GM23338 (cell line): ENCODE data around the gene CHST11. TPM values are rescaled to one million over a fixed set of nuclear protein-coding genes. Genes with fewer than 3 reads are reported as not detected.

ENCODE experiments used
- ATAC-seq: fragments of 200-7000 bp; cut with Tn5 transposase; 3 replicates; pipeline ENCODE4 v1.9.1; 2020
- DNase-seq: peaks from one replicate; pipeline ENCODE4 v3.0.0-alpha.2; 2015; ENCODE audit warnings: low spot score
- H2AFZ ChIP-seq: fragments of 200-600 bp; sonication (generic); 2 replicates; pipeline ENCODE4 v1.8.0; 2016; ENCODE audit warnings: antibody characterized with exemption, mild to moderate bottlenecking, moderate library complexity
- H3F3A ChIP-seq: fragments of 200-600 bp; sonication (generic); replicated peaks from 2 replicates; pipeline ENCODE4 v1.8.0; 2017; ENCODE audit warnings: antibody characterized with exemption, mixed run types, low read depth
- H3K27ac ChIP-seq: fragments of 200-600 bp; sonication (generic); 2 replicates; pipeline ENCODE4 v1.6.1; 2016; ENCODE audit warnings: low read depth
- H3K27me3 ChIP-seq: fragments of 200-600 bp; sonication (generic); 2 replicates; pipeline ENCODE4 v1.8.0; 2016; ENCODE audit warnings: mild to moderate bottlenecking, mixed run types, moderate library complexity; ENCODE audit not compliant: insufficient read depth
- H3K36me3 ChIP-seq: fragments of 200-600 bp; sonication (generic); 2 replicates; pipeline ENCODE4 v1.8.0; 2016; ENCODE audit warnings: mild to moderate bottlenecking; ENCODE audit not compliant: insufficient read depth
- H3K4me1 ChIP-seq: fragments of 200-600 bp; sonication (generic); 2 replicates; pipeline ENCODE4 v1.8.0; 2016; ENCODE audit warnings: mild to moderate bottlenecking, moderate library complexity; ENCODE audit not compliant: insufficient read depth
- H3K4me2 ChIP-seq: fragments of 200-600 bp; sonication (generic); 2 replicates; pipeline ENCODE4 v1.7.1; 2017; ENCODE audit warnings: mixed run types
- H3K4me3 ChIP-seq: fragments of 200-600 bp; sonication (generic); 2 replicates; pipeline ENCODE4 v1.6.1; 2016; ENCODE audit warnings: mixed run types
- H3K79me2 ChIP-seq: fragments of 200-600 bp; sonication (generic); replicated peaks from 2 replicates; pipeline ENCODE4 v1.8.0; 2017; ENCODE audit warnings: mild to moderate bottlenecking; ENCODE audit not compliant: insufficient read depth
- H3K9me2 ChIP-seq: fragments of 200-600 bp; sonication (generic); 2 replicates; pipeline ENCODE4 v1.8.0; 2017; ENCODE audit not compliant: insufficient read depth
- H4K20me1 ChIP-seq: fragments of 200-600 bp; sonication (generic); replicated peaks from 2 replicates; pipeline ENCODE4 v1.8.0; 2017; ENCODE audit warnings: mild to moderate bottlenecking; ENCODE audit not compliant: insufficient read depth
- H3K27ac Mint-ChIP-seq: 2 replicates; pipeline ENCODE4 v1.8.0; 2020; ENCODE audit warnings: inconsistent platforms, mild to moderate bottlenecking, moderate library complexity, mixed read lengths
- H3K27me3 Mint-ChIP-seq: 3 replicates; pipeline ENCODE4 v1.8.0; 2022; ENCODE audit warnings: low read depth, mild to moderate bottlenecking, moderate library complexity, mixed read lengths, inconsistent platforms; ENCODE audit not compliant: insufficient read depth, poor library complexity
- H3K36me3 Mint-ChIP-seq: 3 replicates; pipeline ENCODE4 v1.8.0; 2021; ENCODE audit warnings: low read depth, mild to moderate bottlenecking, inconsistent platforms, moderate library complexity, mixed read lengths
- H3K4me1 Mint-ChIP-seq: 3 replicates; pipeline ENCODE4 v1.8.0; 2020; ENCODE audit warnings: mild to moderate bottlenecking, inconsistent platforms, mixed read lengths
- H3K4me3 Mint-ChIP-seq: 3 replicates; pipeline ENCODE4 v1.8.0; 2021; ENCODE audit warnings: moderate library complexity, mild to moderate bottlenecking, inconsistent platforms, mixed read lengths
- H3K9me3 Mint-ChIP-seq: 3 replicates; pipeline ENCODE4 v1.8.0; 2020; ENCODE audit warnings: moderate library complexity, mild to moderate bottlenecking, inconsistent platforms, mixed read lengths
- CREB1 ChIP-seq: fragments of 250-450 bp; sonication (Bioruptor Pico); IDR thresholded peaks from 2 replicates; pipeline ENCODE4 v1.5.0; 2020; ENCODE audit warnings: low read depth, mild to moderate bottlenecking, moderate library complexity
- CTCF ChIP-seq, 2 experiments: fragments of 200-600 bp in 1 of 2; sonication (generic) in 1 of 2; conservative IDR thresholded peaks; 2 replicates each; pipeline versions ENCODE4 v1.5.1 to v1.6.1; 2016 to 2017; ENCODE audit warnings: antibody characterized with exemption in 2 of 2, low read depth in 2 of 2, mild to moderate bottlenecking in 2 of 2, moderate library complexity in 1 of 2
- ETS1 ChIP-seq: IDR thresholded peaks from 2 replicates; pipeline ENCODE4 v1.6.1; 2016; ENCODE audit warnings: antibody characterized with exemption
- EZH2 ChIP-seq: fragments of 200-600 bp; sonication (generic); IDR thresholded peaks from one replicate; pipeline ENCODE4 v1.8.0; 2017; ENCODE audit warnings: antibody characterized with exemption, mild to moderate bottlenecking, low read depth; ENCODE audit not compliant: unreplicated experiment
- JUNB ChIP-seq: IDR thresholded peaks from one replicate; pipeline ENCODE4 v1.6.1; 2016; ENCODE audit warnings: antibody characterized with exemption; ENCODE audit not compliant: unreplicated experiment
- NANOG ChIP-seq: IDR thresholded peaks from 2 replicates; pipeline ENCODE4 v1.6.1; 2016; ENCODE audit warnings: antibody characterized with exemption, borderline replicate concordance
- POLR2AphosphoS5 ChIP-seq: IDR thresholded peaks from 2 replicates; pipeline ENCODE4 v1.6.1; 2016; ENCODE audit warnings: antibody characterized with exemption, low read depth
- REST ChIP-seq: IDR thresholded peaks from one replicate; pipeline ENCODE4 v1.6.1; 2018; ENCODE audit warnings: antibody characterized with exemption; ENCODE audit not compliant: unreplicated experiment
- STAT1 ChIP-seq: IDR thresholded peaks from one replicate; pipeline ENCODE4 v1.6.1; 2016; ENCODE audit warnings: antibody characterized with exemption; ENCODE audit not compliant: unreplicated experiment
- ZNF114 ChIP-seq: fragments of 250-450 bp; sonication (Bioruptor Pico); IDR thresholded peaks from 2 replicates; pipeline ENCODE4 v1.5.0; 2020; ENCODE audit warnings: mild to moderate bottlenecking, moderate library complexity
- ZNF331 ChIP-seq: fragments of 250-450 bp; sonication (Bioruptor Pico); IDR thresholded peaks from 2 replicates; pipeline ENCODE4 v1.5.0; 2020; ENCODE audit warnings: low read depth, mild to moderate bottlenecking, moderate library complexity
- polyA plus RNA-seq: library from polyadenylated mRNA; unstranded; fragments of >200 nt; fragmentation: Nextera tagmentation; extraction: Ambion mirVana; gene quantifications from 2 replicates; pipeline ENCODE4 v1.2.1, GENCODE V29; 2016
- total RNA-seq: library from RNA; depleted of rRNA; stranded (reverse); fragments of >200 nt; shearing (Covaris generic); gene quantifications from 2 replicates; pipeline ENCODE4 v1.2.3, GENCODE V29; 2014
- TF ChIP-seq, protein P1 (sequence below): fragments of 250-450 bp; sonication (Bioruptor Pico); IDR thresholded peaks from 2 replicates; pipeline ENCODE4 v1.5.0; 2020; ENCODE audit warnings: mild to moderate bottlenecking, moderate library complexity

CHST11 gene
- total and polyA plus RNA-seq, 2 experiments from 2014 or later = 7.7 to 25.7 TPM

DNA sequence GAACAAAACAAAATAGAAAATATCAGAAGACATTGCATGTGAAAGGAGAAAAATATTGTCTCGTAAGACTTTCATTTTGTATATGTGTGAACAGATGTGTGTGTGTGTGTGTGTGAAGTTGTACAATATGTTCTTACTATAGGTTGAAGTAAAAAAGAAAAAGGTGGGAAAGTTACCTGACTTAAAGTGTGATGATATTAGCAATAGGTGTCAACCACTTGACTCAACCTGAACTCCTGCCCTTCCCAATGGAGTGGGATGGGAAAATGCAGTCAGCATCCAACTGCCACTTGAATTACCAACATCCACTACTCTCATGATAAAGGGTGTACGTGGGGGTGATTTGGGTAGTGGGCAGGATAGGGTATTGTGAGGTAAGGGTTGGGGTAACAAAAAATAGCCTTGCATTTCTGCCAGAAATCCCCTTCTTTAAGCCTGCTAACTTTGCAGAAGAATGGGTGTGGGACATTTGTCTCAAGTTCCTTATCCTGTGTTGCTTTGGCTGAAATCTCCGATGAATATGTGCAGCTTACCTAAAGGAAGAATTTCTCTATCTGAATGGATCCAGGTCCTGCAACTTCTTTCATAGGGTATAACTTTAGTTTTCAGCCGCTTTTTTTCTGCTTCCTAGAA is 181.6 kb downstream of the CHST11 start:
- Histone ChIP-seq H2AFZ (no peak overlapping the region), H3K36me3 (no peaks in the 10 kb centered on the region), H3K4me2 (no peak overlapping the region), H4K20me1 (no peaks in the 10 kb centered on the region), H3K79me2 (no peaks in the 10 kb centered on the region), H3K27me3 (no peaks in the 10 kb centered on the region), H3K9me2 (0 out of 2 replicates have a peak, but pooled peaks cover 5% of the 10 kb centered on the region), H3K4me1 (no peaks in the 10 kb centered on the region), H3F3A (no peaks in the 10 kb centered on the region), H3K27ac (no peak overlapping the region), H3K4me3 (no peak overlapping the region)
- Mint-ChIP-seq H3K36me3 (peaks cover 15% of the 10 kb centered on the region; the same call in 2 of the 3 replicates), H3K4me3 (no peak overlapping the region), H3K4me1 (peaks cover 3% of the 10 kb centered on the region; the same call in 2 of the 3 replicates), H3K9me3 (peaks cover 10% of the 10 kb centered on the region; the same call in 2 of the 3 replicates), H3K27ac (no peak overlapping the region), H3K27me3 (peaks cover 5% of the 10 kb centered on the region)
- TF ChIP-seq, protein P1, sequence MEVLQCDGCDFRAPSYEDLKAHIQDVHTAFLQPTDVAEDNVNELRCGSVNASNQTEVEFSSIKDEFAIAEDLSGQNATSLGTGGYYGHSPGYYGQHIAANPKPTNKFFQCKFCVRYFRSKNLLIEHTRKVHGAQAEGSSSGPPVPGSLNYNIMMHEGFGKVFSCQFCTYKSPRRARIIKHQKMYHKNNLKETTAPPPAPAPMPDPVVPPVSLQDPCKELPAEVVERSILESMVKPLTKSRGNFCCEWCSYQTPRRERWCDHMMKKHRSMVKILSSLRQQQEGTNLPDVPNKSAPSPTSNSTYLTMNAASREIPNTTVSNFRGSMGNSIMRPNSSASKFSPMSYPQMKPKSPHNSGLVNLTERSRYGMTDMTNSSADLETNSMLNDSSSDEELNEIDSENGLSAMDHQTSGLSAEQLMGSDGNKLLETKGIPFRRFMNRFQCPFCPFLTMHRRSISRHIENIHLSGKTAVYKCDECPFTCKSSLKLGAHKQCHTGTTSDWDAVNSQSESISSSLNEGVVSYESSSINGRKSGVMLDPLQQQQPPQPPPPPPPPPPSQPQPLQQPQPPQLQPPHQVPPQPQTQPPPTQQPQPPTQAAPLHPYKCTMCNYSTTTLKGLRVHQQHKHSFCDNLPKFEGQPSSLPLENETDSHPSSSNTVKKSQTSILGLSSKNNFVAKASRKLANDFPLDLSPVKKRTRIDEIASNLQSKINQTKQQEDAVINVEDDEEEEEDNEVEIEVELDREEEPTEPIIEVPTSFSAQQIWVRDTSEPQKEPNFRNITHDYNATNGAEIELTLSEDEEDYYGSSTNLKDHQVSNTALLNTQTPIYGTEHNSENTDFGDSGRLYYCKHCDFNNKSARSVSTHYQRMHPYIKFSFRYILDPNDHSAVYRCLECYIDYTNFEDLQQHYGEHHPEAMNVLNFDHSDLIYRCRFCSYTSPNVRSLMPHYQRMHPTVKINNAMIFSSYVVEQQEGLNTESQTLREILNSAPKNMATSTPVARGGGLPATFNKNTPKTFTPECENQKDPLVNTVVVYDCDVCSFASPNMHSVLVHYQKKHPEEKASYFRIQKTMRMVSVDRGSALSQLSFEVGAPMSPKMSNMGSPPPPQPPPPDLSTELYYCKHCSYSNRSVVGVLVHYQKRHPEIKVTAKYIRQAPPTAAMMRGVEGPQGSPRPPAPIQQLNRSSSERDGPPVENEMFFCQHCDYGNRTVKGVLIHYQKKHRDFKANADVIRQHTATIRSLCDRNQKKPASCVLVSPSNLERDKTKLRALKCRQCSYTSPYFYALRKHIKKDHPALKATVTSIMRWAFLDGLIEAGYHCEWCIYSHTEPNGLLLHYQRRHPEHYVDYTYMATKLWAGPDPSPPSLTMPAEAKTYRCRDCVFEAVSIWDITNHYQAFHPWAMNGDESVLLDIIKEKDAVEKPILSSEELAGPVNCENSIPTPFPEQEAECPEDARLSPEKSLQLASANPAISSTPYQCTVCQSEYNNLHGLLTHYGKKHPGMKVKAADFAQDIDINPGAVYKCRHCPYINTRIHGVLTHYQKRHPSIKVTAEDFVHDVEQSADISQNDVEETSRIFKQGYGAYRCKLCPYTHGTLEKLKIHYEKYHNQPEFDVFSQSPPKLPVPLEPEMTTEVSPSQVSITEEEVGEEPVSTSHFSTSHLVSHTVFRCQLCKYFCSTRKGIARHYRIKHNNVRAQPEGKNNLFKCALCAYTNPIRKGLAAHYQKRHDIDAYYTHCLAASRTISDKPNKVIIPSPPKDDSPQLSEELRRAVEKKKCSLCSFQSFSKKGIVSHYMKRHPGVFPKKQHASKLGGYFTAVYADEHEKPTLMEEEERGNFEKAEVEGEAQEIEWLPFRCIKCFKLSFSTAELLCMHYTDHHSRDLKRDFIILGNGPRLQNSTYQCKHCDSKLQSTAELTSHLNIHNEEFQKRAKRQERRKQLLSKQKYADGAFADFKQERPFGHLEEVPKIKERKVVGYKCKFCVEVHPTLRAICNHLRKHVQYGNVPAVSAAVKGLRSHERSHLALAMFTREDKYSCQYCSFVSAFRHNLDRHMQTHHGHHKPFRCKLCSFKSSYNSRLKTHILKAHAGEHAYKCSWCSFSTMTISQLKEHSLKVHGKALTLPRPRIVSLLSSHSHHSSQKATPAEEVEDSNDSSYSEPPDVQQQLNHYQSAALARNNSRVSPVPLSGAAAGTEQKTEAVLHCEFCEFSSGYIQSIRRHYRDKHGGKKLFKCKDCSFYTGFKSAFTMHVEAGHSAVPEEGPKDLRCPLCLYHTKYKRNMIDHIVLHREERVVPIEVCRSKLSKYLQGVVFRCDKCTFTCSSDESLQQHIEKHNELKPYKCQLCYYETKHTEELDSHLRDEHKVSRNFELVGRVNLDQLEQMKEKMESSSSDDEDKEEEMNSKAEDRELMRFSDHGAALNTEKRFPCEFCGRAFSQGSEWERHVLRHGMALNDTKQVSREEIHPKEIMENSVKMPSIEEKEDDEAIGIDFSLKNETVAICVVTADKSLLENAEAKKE (CRISPR knock-in tag) = no peak
- TF ChIP-seq ZNF331 (CRISPR knock-in tag) (no peak), CREB1 (CRISPR knock-in tag) (no peak), REST (no peak), ZNF114 (CRISPR knock-in tag) (no peak), NANOG (no peak), EZH2 (no peak), CTCF (conservative IDR thresholded peaks at IDR 0.05; ENCODE audit: low read depth in 2 of 2) (no peak), POLR2AphosphoS5 (no peak), STAT1 (no peak), ETS1 (no peak), JUNB (no peak)
- DNase-seq = no peak
- ATAC-seq = no peak
